Ovary (tissue), 9 donors: ENCODE results near the gene EVI2A. TPM values are rescaled to one million over a fixed set of nuclear protein-coding genes. Genes with fewer than 3 reads are reported as not detected.

Experiments
- DNase-seq, 5 donors: peaks; one replicate each; pipeline ENCODE4 v3.0.0-alpha.2; 2019 to 2020
- H3K27ac ChIP-seq, 2 donors: fragments of 200-600 bp; one replicate each; pipeline versions ENCODE4 v1.5.1 to v1.8.0; 2019 to 2022
- H3K27me3 ChIP-seq: fragments of 200-600 bp; one replicate; pipeline ENCODE4 v1.8.0; 2022
- H3K36me3 ChIP-seq: fragments of 200-600 bp; sonication (generic); one replicate; pipeline ENCODE4 v1.5.1; 2019
- H3K4me1 ChIP-seq: one replicate; pipeline ENCODE4 v1.8.1; 2013; ENCODE audit warnings: mild to moderate bottlenecking, moderate library complexity; ENCODE audit not compliant: insufficient read depth
- H3K4me3 ChIP-seq: fragments of 200-600 bp; sonication (generic); one replicate; pipeline ENCODE4 v1.5.1; 2017
- H3K9me3 ChIP-seq, 2 donors: fragments of 200-600 bp in 1 of 2; sonication (generic) in 1 of 2; one replicate each; pipeline versions ENCODE4 v1.5.1 to v1.8.1; 2013 to 2019; ENCODE audit warnings: mild to moderate bottlenecking in 1 of 2, moderate library complexity in 1 of 2
- CTCF ChIP-seq, 3 donors: fragments of 450-650 bp in 2 of 3; fragments of 200-600 bp in 1 of 3; IDR thresholded peaks; one replicate each; pipeline versions ENCODE4 v1.5.1 to v1.8.0; 2016 to 2022; ENCODE audit warnings: antibody characterized with exemption in 3 of 3, mild to moderate bottlenecking in 1 of 3
- EP300 ChIP-seq: sonication (generic); formaldehyde crosslinking; IDR thresholded peaks from one replicate; pipeline ENCODE4 v1.6.1; 2017; ENCODE audit warnings: antibody characterized with exemption
- POLR2A ChIP-seq: fragments of 450-650 bp; IDR thresholded peaks from one replicate; pipeline ENCODE4 v1.6.1; 2017; ENCODE audit warnings: antibody characterized with exemption, mild to moderate bottlenecking, moderate library complexity
- WGBS, 3 donors: extraction: QIAGEN DNeasy Blood & Tissue Kit in 1 of 3; methylation state at CpG; one replicate each; pipeline versions ENCODE4 v1.1.5 to v1.1.7; 2013 to 2017; 5-methylcytosine and 5-hydroxymethylcytosine counted together
- intact Hi-C, 4 donors: fragments of 100-400 bp; cut with DNase I; formaldehyde crosslinking; loops; one replicate each; pipeline versions ENCODE4 v1.11.0 to v1.15.1; 2022 to 2023
- polyA plus RNA-seq, 2 donors: library from polyadenylated mRNA; stranded (reverse); fragments of 200-250 nt in 1 of 2; fragments of 350-450 nt in 1 of 2; fragmentation: Illumina TruSeq in 1 of 2; extraction: RNeasy Lipid Tissue Mini Kit (QIAGEN cat#74804) in 1 of 2; gene quantifications; one replicate each; pipeline ENCODE4 v1.2.3, GENCODE V29; 2013 to 2014
- total RNA-seq, 7 donors: library from RNA; depleted of rRNA in 2 of 7; stranded (reverse); fragments of >200 nt in 2 of 7; fragmentation: NEBNext Ultra II Directional in 3 of 7; extraction: Animal tissue kit (Norgen Biotek cat#: 25700) in 3 of 7; gene quantifications; one replicate each; pipeline versions ENCODE4 v1.1.0 to v1.2.4, GENCODE V29; 2016 to 2023
- donor health status: DM: no; HTN: no; CAD: no; lungs with moderate emphysema.
- donor health status: DM: no; HTN: no; CAD: no.
- donor health status: Bipolar disorder and iron deficiency.
- donor health status: DM: yes; HTN: yes; CAD: no.
- donor health status: DM: no; HTN: no; CAD: no.
- donor health status: DM: yes; HTN: yes; CAD: no.

The EVI2A gene
- total and polyA plus RNA-seq, 9 donors, result 1.5 to 7.1 (median 3.1) TPM

GRCh38 chr17:31269578-31269983 is 51.8 kb downstream of the EVI2A start:
- no peaks in the 10 kb centered on the region for H3K36me3 ChIP-seq
- H3K27me3 ChIP-seq, result no peaks in the 10 kb centered on the region
- no peaks in the 10 kb centered on the region for H3K4me1 ChIP-seq
- H3K4me3 ChIP-seq, result no peak overlapping the region
- WGBS, 3 donors, result 4 to 15% (median 11%) methylated on average over 1 of the region's 1 CpG
- intact Hi-C loops, result no loop called here
- TF ChIP-seq POLR2A (no peak), CTCF (IDR thresholded peaks at IDR 0.05) (no peak), EP300 (no peak)
- DNase-seq, result no peak
- no peaks in the 10 kb centered on the region for H3K9me3 ChIP-seq
- no peak overlapping the region for H3K27ac ChIP-seq

- no peaks in the 10 kb centered on the region for H3K36me3 ChIP-seq
These were observed 52.3 kb downstream of the EVI2A start for GRCh38 chr17:31269036-31269577.

More at GRCh38 chr17:31269036-31269577, 52.3 kb downstream of the EVI2A start:
- DNase-seq, result no peak
- intact Hi-C loops, result no loop called here
- H3K27ac ChIP-seq, result no peak overlapping the region
- no peaks in the 10 kb centered on the region for H3K4me1 ChIP-seq
- no peaks in the 10 kb centered on the region for H3K27me3 ChIP-seq
- 95 to 99% (median 99%) methylated on average over 2 of the region's 2 CpGs for WGBS, 3 donors
- H3K9me3 ChIP-seq, result no peaks in the 10 kb centered on the region
- TF ChIP-seq POLR2A (no peak), CTCF (IDR thresholded peaks at IDR 0.05) (no peak), EP300 (no peak)
- no peak overlapping the region for H3K4me3 ChIP-seq

Other genes with a start within 250 kb of the EVI2A start
- gene NF1, start 226.6 kb downstream of the EVI2A start, total RNA-seq, result 10 to 100 TPM; 45.5 to 62.0 (median 58.1) TPM
- 10 to 100 TPM; 11.1 to 27.0 TPM for gene NF1, start 226.6 kb downstream of the EVI2A start, polyA plus RNA-seq
- 1 to 10 TPM in 2 of 7 donors, not detected in 5; 1.1 to 2.2 TPM for gene OMG, start 24.4 kb downstream of the EVI2A start, total RNA-seq
- gene OMG, start 24.4 kb downstream of the EVI2A start, polyA plus RNA-seq, result 1 to 10 TPM in 1 of 2 donors, under 1 TPM in 1; 0.28 to 1.9 TPM
- gene EVI2B, start 7.6 kb downstream of the EVI2A start, total RNA-seq, result 1 to 10 TPM; 1.7 to 6.1 (median 3.0) TPM
- gene EVI2B, start 7.6 kb downstream of the EVI2A start, polyA plus RNA-seq, result 10 to 100 TPM in 1 of 2 donors, 1 to 10 TPM in 1; 2.0 to 31.9 TPM
- 10 to 100 TPM in 2 of 7 donors, 1 to 10 TPM in 5; 3.1 to 16.5 (median 6.4) TPM for gene RAB11FIP4, start 70.1 kb upstream of the EVI2A start, total RNA-seq
- gene RAB11FIP4, start 70.1 kb upstream of the EVI2A start, polyA plus RNA-seq, result 1 to 10 TPM; 1.8 to 4.5 TPM